Measurements from ENCODE around the gene PDE2A. TPM values are rescaled to one million over a fixed set of nuclear protein-coding genes. Genes with fewer than 3 reads are reported as not detected.

Gene PDE2A
- total RNA-seq, 4 donors from 2014 or later, result 40.6 to 68.8 (median 47.6) TPM

DNA sequence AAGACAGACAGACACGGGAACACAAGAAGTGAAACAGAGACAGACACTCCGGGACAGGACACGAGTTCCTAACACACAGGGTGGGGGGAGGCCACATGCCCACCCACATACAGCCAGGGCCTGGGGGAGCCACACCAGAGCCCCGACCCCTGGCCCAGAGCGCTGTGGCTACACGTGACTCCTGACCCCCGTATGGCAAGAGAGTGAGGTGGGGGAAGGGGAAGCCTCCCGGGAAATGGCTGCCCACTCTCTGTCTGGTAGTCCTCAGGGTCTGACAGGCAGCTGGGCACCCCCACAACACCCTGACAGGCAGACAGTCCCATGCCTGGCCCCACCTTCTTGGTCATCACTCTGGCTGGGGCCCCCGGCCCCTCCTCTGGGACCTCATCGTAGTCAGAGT, 38.6 kb upstream of the PDE2A start:
- H3K4me3 ChIP-seq, result no peak overlapping the region
- 64% methylated on average over 7 of the region's 10 CpGs for WGBS
- TF ChIP-seq, protein P1, sequence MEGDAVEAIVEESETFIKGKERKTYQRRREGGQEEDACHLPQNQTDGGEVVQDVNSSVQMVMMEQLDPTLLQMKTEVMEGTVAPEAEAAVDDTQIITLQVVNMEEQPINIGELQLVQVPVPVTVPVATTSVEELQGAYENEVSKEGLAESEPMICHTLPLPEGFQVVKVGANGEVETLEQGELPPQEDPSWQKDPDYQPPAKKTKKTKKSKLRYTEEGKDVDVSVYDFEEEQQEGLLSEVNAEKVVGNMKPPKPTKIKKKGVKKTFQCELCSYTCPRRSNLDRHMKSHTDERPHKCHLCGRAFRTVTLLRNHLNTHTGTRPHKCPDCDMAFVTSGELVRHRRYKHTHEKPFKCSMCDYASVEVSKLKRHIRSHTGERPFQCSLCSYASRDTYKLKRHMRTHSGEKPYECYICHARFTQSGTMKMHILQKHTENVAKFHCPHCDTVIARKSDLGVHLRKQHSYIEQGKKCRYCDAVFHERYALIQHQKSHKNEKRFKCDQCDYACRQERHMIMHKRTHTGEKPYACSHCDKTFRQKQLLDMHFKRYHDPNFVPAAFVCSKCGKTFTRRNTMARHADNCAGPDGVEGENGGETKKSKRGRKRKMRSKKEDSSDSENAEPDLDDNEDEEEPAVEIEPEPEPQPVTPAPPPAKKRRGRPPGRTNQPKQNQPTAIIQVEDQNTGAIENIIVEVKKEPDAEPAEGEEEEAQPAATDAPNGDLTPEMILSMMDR (IDR thresholded peaks at IDR 0.05), result no peak
- TF ChIP-seq EP300 (IDR thresholded peaks at IDR 0.05), result no peak
- TF ChIP-seq POLR2A (IDR thresholded peaks at IDR 0.05; ENCODE audit: low read depth), result no peak
- TF ChIP-seq POLR2AphosphoS5 (IDR thresholded peaks at IDR 0.05), result no peak
- H3K4me1 ChIP-seq, result peaks cover 37 to 50% (median 46%) of the 10 kb centered on the region in 4 donors
- H3K27me3 ChIP-seq, result no peaks in the 10 kb centered on the region
- DNase-seq (ENCODE audit: extremely low spot score), result no peak
- intact Hi-C loops (cut with DNase I), result no loop called here
- peak overlapping the region in 2 of 4 donors; percentile 20 to 42 for H3K27ac ChIP-seq (replicated peaks in 1 of 4)
- H3K36me3 ChIP-seq, result peaks cover 25 to 72% (median 65%) of the 10 kb centered on the region in 4 donors
- no peaks in the 10 kb centered on the region for H3K9me3 ChIP-seq

DNA sequence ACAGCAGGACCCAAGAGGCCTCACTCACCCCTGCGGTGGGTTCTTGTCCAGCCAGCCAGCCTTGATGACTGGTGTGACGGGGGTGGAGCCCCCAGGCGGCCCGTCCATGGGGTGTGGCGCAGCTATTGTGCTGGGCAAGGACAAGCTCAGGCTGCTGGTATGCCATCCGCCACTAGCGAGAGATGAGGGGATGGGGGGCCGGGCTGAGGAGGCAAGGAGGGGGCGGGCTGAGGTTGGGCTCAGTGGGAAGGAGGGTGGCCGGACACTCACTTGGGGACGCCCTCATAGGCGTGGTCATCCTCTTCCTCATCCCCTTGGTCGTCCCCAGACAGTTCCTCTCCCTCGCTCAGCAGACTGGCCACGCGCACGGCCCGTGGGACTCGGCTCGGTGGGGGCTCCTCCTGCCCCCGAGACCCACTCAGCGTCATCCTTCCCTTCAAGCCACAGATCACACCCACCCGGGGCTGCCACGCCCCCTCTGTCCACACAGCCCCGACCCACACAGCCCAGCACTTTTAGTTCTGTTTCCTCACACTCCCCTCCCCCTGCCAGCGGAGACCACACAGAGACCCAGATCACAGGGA, 38.0 kb upstream of the PDE2A start:
- Histone ChIP-seq H3K9me3 (no peaks in the 10 kb centered on the region), H3K4me1 (peaks cover 31 to 44% (median 40%) of the 10 kb centered on the region in 4 donors), H3K36me3 (peaks cover 31 to 72% (median 68%) of the 10 kb centered on the region in 4 donors), H3K27me3 (no peaks in the 10 kb centered on the region), H3K27ac (replicated peaks in 1 of 4) (peak overlapping the region in 1 of 4 donors; percentile 20), H3K4me3 (no peak overlapping the region)
- WGBS, result 68% methylated on average over 12 of the region's 26 CpGs
- TF ChIP-seq POLR2A (IDR thresholded peaks at IDR 0.05; ENCODE audit: low read depth), result no peak
- no peak for TF ChIP-seq POLR2AphosphoS5 (IDR thresholded peaks at IDR 0.05)
- TF ChIP-seq, protein P1 (IDR thresholded peaks at IDR 0.05), result no peak
- no peak for TF ChIP-seq EP300 (IDR thresholded peaks at IDR 0.05)
- peak; percentile 93 for DNase-seq (ENCODE audit: extremely low spot score)
- intact Hi-C loops (cut with DNase I), result no loop called here

DNA sequence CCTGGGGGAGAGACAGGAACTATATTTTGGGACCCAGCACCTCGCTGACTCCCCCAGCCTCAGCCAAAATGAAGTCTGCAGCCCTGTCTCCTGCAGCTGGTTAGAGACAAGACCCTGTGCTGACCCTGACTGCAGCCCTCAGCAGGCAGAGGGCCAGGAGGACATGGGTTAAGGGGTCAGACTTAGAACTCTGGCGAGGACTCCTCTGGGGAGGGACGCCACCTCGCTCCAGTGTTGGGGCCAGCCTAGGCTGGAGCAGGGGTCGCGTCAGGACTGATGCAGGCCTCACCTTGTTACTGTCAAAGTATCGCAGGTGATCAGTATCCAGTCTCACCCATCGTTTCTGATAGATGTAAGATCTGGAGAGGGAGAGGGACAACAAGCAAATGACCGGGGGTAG, 36.9 kb upstream of the PDE2A start:
- H3K27me3 ChIP-seq, result no peaks in the 10 kb centered on the region
- no peak overlapping the region for H3K4me3 ChIP-seq
- H3K36me3 ChIP-seq, result peaks cover 39 to 75% (median 72%) of the 10 kb centered on the region in 4 donors
- TF ChIP-seq, protein P1 (IDR thresholded peaks at IDR 0.05), result no peak
- no peak for TF ChIP-seq POLR2AphosphoS5 (IDR thresholded peaks at IDR 0.05)
- TF ChIP-seq POLR2A (IDR thresholded peaks at IDR 0.05; ENCODE audit: low read depth), result no peak
- no peak for TF ChIP-seq EP300 (IDR thresholded peaks at IDR 0.05)
- no peak overlapping the region for H3K27ac ChIP-seq (replicated peaks in 1 of 4)
- intact Hi-C loops (cut with DNase I), result no loop called here
- H3K4me1 ChIP-seq, result peaks cover 20 to 37% (median 29%) of the 10 kb centered on the region in 4 donors
- no peaks in the 10 kb centered on the region for H3K9me3 ChIP-seq
- WGBS, result 95% methylated on average over 9 of the region's 9 CpGs
- DNase-seq (ENCODE audit: extremely low spot score), result no peak

DNA sequence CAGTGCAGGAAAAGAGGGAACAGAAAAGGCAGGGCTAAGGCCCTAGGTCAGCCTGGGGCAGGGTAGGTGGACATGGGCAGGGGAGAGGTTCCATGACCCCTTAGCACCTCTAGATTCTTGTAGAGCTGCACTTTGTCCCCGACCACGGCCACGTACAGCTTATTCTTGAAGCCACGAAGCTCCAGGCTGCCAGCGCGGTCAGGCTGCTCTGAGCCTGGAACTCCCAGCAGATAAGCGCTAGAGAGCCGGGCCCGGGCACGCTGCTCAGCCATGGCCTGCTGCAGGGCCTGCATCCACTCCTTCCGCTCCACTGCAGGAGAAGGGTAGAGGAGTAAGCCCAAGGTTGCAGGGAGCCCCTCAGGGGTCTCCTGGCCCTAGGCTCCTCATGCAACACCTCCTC, 36.1 kb upstream of the PDE2A start:
- Histone ChIP-seq H3K36me3 (peaks cover 45 to 84% (median 81%) of the 10 kb centered on the region in 4 donors), H3K9me3 (no peaks in the 10 kb centered on the region)
- DNase-seq (ENCODE audit: extremely low spot score), result no peak

DNA sequence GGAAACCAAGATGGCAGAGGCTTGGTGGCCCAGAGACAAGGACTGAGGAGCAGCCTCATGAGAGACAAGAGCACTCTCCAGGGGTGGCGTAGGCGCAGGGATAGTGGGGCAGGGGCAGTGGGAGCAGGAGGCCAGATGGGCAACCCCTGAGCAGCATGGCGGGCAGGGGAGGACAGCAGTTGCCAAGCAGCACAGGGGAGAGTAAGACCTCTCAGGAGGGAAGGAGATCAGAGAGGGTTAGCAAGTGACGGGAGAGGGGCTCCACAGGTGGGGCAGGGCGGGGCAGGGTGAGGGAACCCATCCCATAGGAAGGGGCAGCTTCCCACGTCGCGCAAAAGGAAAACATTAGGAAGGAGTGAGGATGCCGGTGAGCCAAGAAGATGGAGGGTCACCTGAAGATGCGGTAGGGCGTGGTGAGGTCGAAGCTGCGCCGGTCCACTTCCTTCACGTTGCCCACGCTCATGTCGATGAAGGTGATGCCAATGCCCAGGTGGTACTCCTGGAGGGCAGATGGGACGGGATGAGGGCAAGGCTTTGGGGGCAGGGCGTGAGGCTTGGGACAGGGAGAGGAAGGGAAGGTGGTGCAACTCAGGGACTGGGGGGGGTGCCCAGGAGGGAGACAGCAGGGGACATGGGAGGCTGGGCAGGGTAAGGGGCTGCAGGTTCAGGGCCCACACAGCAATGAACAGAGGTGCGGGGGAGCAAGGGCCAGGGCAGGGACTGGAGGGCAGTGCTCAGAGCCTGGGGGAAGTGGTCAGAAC, 35.4 kb upstream of the PDE2A start:
- intact Hi-C loops (cut with DNase I), result no loop called here
- Histone ChIP-seq H3K4me1 (peaks cover 12 to 26% (median 17%) of the 10 kb centered on the region in 4 donors), H3K36me3 (peaks cover 48 to 90% (median 87%) of the 10 kb centered on the region in 4 donors), H3K4me3 (no peak overlapping the region), H3K9me3 (no peaks in the 10 kb centered on the region), H3K27ac (replicated peaks in 1 of 4) (no peak overlapping the region), H3K27me3 (no peaks in the 10 kb centered on the region)
- TF ChIP-seq, protein P1 (IDR thresholded peaks at IDR 0.05), result no peak
- TF ChIP-seq POLR2A (IDR thresholded peaks at IDR 0.05; ENCODE audit: low read depth), result no peak
- no peak for TF ChIP-seq EP300 (IDR thresholded peaks at IDR 0.05)
- TF ChIP-seq POLR2AphosphoS5 (IDR thresholded peaks at IDR 0.05), result no peak
- DNase-seq (ENCODE audit: extremely low spot score), result no peak
- 95% methylated on average over 20 of the region's 20 CpGs for WGBS

More for the DNA sequence above, 36.1 kb upstream of the PDE2A start:
- no peaks in the 10 kb centered on the region for H3K27me3 ChIP-seq
- WGBS, result 93% methylated on average over 10 of the region's 11 CpGs
- intact Hi-C loops (cut with DNase I), result no loop called here
- TF ChIP-seq POLR2A (IDR thresholded peaks at IDR 0.05; ENCODE audit: low read depth), result no peak
- peaks cover 18 to 30% (median 21%) of the 10 kb centered on the region in 4 donors for H3K4me1 ChIP-seq
- H3K27ac ChIP-seq (replicated peaks in 1 of 4), result no peak overlapping the region
- no peak overlapping the region for H3K4me3 ChIP-seq

All from esophagus muscularis mucosa (tissue), 4 donors.